HL-60 (cell line): Measurements from ENCODE around the gene ADGRG6.

ENCODE experiments used
- CTCF ChIP-seq: IDR thresholded peaks from one replicate; pipeline ENCODE4 v1.5.1; 2011; ENCODE audit warnings: low read length, control low read depth, inconsistent platforms; ENCODE audit not compliant: insufficient read depth
- GABPA ChIP-seq: IDR thresholded peaks from 2 replicates; pipeline ENCODE4 v1.6.1; 2012; ENCODE audit warnings: low read depth
- POLR2AphosphoS5 ChIP-seq: IDR thresholded peaks from 2 replicates; pipeline ENCODE4 v1.6.1; 2012; ENCODE audit warnings: low read depth
- REST ChIP-seq: IDR thresholded peaks from 2 replicates; pipeline ENCODE4 v1.6.1; 2012; ENCODE audit warnings: low read depth; ENCODE audit not compliant: insufficient replicate concordance
- SPI1 ChIP-seq: IDR thresholded peaks from 2 replicates; pipeline ENCODE4 v1.6.1; 2012; ENCODE audit warnings: low read depth, mild to moderate bottlenecking, borderline replicate concordance

GRCh38 chr6:142412241-142412640 lies 110.4 kb downstream of the ADGRG6 start:
- TF ChIP-seq CTCF (no peak), REST (no peak), POLR2AphosphoS5 (no peak), GABPA (no peak), SPI1 (no peak)
